COLO668 (cell line): Measurements from ENCODE around the gene PDE4D.
"Not testable (repeated sequence)": the region's sequence is repeated elsewhere in the genome, so short reads cannot be mapped to it uniquely, and the experiment has no call there.

Source experiments
- DNase-seq: peaks from one replicate; lab custom pipeline; 2025; ENCODE audit not compliant: unreplicated experiment; lab: John Stamatoyannopoulos, UW

Gene PDE4D

DNA sequence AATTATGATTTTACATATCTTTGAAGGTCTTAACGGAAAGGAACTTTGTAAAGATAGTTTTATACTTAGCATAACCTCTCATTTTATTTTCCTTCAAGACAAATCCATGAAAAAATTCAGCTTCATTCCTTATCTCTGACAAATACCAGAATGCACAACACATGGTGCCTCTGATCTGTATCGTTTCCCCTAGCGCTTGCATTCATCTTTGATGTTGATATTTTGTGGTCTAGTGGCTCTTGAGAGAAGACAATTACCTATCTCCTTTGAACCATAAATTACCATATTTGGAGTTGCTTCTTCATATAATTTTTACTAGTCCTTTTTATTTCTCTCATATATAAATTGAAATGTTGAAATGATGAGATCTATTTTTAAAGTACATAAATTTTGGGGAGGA is 551.3 kb downstream of the PDE4D start:
- no peak for DNase-seq

DNA sequence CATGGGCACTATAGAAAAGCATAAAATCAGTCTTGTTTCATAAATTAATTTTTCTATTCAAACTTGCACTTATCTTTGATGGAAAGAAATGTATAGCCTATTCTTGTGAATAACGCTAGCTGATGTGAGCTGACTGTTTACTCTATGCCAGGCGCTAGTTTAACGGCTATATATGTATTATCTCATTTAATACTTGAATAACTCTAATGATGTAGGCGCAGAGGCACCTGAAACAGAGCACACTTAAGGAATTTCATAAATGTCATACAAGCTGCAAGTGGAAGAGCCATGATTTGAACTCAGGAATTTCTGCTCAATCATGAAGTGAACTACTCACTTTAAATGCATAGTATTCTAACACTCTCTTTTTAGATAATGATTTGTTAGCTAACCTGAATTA is 551.8 kb downstream of the PDE4D start:
- no peak for DNase-seq

DNA sequence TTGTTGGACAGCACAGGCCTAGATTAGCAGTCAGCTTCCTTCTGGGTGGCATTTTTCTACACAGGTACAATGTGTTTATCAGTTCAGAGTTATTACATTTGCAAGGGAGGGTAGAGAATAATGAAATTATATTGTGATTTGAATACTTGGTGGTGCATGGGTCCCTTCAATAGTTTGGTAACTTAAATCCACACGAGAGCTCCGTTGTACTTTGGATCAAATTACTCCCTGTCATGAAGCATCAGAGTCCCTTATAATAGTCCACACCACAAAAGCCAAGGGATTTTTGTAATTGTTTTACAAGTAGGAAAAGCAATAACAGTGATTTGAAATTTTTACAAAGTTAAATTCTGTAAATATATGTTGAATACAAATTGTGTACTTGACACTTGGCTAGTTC is 552.4 kb downstream of the PDE4D start:
- no peak for DNase-seq

DNA sequence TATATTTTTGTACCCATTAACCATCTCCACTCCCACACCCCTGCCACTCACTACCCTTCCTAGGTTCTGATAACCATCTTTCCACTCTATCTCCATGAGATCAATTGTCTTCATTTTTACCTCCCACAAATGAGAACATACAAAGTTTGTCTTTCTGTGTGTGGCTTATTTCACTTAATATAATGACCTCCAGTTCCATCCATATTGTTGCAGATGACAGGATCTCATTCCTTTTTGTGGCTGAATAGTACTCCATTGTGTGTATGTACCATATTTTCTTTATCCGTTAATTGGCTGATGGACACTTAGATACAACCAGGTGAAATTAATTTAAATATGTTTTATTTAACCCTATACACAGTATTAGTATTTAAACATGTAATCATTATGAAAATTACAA is 552.9 kb downstream of the PDE4D start:
- DNase-seq = no peak

DNA sequence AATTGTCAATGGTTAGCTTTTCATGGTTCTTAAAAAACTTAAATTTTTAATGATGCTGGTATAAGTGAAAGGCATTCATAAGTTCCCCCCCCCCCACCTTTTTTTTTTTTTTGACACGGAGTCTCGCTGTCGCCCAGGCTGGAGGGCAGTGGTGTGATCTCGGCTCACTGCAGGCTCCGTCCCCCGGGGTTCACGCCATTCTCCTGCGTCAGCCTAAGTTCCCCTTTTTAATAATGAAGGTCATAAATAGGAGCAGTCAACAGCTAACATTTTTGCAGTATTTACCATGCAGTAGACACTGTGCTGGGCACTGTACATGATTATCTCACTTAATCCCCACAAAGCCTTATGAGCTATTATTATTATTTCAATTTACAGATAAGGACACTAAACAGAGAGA is 556.3 kb downstream of the PDE4D start:
- no peak for DNase-seq

DNA sequence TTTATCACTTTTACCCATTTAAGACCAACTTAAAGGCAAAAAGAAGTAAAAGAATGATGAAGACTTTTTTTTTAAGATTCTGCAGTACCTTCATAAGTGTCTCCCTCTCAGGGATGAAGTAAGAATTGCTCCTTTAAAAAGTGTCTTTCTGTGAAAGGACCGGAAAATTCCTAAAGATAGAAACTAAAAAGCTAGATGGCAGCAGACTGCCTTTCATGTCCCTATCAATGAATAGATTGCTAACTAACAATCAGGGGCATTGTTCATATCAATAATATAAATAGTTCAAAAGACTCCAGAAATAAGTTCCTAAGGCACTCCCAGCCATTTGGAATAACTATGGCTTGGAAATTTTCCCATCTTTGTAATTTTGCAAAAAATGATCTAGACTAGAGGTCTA is 558.0 kb downstream of the PDE4D start:
- DNase-seq = no peak

DNA sequence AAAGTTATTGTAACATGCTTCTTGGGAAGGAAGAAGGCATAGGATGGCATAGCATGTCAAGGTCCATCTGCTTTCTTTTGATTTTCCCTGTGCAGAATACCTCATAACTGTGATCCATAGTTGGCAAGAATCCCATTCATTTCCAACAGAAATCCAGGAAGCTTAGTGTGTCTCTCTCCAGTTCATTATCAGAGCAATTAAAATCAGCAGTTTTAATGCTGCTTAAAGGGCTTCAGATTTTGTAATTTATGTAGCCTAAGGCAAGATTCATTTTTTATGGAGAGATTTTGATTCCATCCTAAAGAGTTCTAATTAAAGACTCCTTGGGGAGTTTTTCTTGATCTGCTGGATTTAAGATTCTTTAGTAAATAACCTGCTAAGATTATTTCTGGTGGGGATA is 560.1 kb downstream of the PDE4D start:
- DNase-seq = no peak

DNA sequence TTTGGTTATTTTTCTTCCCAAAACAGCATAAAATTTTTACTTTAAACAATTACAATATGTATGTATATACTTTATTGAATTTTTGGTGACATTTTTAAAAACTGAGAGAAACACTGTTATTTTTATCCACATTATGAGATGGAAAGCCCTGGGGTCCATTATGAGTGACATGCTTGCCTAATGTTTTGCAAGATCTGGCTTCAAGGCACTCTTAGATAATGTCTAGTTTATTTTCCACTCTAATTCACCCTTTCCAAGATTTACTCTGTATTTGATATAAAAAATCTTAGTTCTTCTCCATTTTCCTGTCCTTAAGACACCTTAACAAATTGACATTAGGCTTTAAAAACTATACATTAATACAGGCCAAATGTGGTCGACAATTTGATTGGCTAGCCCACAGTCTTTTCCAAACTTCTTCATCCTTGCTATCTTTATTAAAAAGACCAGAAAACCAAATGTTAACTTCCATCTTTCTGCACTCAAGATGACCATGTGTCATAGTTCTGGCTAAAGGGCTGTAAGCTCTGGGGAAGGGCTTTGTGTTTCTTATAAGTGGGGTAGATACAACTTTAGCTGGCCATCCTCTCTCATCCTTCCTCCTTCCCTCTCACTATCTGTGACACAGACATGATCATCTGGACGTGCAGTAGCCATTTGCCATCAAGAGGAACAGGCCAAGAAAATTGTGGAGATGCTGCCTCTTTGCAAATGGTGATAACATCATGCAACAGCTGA is 561.1 kb downstream of the PDE4D start:
- no peak for DNase-seq

DNA sequence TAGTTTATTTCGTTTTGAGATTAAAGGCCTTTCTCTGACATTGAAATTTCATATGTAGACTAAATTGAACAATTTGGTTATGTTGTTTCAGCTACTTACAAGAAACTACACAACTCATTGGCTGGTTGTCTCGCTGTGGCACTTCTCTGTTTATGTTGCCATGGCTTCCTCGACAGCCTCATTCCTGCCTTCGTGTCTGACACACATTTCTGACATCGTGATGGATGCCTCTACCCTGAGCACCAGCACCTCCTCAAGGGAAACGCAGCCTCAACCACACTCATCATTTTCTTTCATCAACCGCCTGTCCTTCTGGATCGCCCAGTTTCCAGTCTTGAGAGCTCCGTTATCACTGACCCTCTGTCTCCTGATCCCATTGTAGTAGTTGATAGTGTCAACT is 562.8 kb downstream of the PDE4D start:
- no peak for DNase-seq

DNA sequence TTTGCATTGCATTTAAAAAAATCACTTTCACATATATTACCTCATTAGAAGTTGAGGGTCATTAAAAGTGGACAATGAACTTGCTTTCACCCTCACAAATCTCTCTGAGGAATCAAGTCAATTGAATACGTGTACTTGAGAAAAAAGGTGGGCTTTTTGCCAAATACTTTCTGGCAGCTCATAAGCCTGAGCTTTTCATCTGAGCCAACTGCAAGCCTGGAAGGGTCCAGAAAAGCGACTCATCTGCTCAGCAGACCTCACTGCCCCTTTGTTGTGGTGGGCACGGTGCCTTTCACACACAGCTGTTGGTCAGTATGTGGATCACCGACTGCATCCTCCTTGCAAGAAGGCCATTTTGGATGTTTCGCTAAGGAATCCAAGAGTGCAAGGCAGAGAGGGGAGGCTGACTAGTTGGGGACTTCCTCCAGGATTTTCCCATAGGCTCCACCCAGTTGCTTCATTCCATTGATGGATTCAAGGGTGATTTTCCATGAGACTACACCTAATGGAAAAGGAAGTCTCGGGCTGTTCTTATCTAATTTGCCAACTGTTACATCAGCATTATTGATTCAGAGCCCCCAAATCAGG is 564.7 kb downstream of the PDE4D start:
- no peak for DNase-seq

DNA sequence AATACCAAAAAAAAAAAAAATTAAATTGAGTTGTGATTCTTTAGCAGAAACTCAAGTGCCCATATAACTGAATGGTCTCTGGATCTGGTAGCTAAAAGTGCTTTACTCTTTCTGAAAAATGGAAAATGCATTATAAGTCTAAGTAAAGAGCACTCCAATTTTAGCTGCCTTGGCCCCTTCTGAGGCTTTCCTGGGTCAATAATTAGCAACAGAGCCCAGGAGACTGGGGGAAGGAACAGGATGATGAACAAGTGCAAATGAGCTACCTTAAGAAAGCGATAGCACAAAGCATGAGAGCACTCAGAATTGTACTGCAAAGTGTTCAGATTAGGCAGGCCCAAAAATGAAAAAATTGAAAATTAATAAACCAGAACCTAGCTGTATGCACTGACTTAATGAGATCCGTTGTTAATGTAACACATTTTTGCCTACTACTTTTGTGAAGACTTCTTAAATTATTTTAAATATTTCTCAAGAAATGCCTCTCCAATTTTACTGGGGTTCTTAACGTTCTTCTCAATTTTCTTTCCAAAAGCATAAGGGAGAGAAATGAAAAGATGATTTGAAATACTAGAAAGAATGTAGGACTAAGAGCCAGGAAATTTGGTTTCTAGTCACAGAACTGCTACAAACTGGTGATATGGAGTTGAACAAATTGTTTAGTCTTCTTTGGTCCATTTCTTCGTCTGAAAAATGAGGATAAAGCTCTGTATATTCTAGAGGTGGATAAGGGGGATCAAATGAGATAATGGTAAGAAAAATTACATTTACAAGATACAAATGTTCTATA is 566.1 kb downstream of the PDE4D start:
- no peak for DNase-seq

DNA sequence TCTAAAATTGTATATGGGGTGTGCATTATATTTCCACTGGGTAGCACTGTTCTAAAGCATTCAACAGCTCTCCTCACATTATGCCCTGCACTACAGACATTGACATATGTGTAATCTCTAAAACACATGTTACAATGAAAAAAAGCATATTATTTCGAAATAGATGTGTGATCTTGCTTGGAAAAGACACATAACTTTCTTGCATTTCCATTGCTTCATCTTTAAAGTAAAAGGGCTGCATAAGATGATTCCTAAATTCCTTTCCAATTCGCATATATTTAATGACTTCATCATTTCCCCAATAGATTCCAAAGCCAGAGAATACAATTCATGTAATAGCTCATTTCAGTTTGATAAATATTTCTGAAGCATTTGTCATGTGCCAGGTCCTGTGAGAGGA is 566.9 kb downstream of the PDE4D start:
- no peak for DNase-seq

DNA sequence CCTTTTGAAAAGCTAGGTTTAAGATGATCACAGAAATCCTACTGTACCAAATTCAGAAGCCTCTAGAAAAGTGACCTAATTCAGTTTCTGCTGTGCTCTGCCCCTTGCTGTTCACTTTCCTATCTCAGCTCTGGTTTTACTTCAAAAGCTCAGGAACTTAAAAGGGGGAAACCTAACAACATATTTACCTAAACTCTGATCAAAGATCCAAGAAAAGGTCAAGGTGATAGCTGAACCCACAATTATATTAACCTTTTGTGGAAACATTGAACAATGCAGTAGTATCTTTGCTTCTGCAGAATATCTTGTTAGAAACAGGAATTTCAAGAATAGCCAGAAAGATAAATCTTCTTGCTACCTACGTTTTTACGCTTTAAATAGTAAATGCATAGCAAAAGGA is 568.5 kb downstream of the PDE4D start:
- DNase-seq = no peak

DNA sequence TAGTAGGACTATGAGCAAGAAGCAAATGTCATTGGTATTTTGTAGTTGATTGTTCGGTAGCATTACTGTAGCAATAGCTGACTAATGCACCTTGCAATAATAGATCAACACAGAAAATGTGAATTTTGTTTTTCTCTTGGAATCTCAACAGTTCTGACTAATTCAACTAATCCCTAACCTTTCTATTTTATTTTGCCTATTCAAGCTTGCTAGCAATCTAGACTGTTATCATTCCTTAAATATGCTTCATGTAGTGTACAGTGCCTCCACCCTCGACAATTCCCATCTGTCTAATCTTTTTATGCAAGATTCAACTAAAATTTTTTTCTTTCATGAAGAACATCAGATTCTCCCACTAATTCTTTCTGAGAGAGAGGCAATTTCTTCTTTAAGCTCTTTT is 570.6 kb downstream of the PDE4D start:
- DNase-seq = no peak

DNA sequence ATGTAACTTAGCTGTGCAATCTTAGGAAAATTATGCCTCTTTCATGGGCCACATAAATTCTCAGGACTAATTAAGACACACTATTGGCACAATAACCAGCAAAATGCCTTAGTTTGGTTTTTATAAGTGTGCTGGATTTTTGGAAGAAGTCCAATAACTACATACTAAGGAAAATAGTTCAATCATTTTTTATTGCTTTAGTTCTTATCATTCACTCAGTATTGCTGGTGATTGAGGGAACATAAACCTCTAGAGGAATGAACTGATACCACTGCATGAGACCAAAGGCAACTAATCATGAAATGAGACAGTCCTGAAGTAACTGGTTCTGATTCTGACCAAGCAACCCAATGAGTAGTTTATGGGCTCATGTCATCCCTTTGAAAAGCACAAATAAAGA is 571.5 kb downstream of the PDE4D start:
- no peak for DNase-seq

DNA sequence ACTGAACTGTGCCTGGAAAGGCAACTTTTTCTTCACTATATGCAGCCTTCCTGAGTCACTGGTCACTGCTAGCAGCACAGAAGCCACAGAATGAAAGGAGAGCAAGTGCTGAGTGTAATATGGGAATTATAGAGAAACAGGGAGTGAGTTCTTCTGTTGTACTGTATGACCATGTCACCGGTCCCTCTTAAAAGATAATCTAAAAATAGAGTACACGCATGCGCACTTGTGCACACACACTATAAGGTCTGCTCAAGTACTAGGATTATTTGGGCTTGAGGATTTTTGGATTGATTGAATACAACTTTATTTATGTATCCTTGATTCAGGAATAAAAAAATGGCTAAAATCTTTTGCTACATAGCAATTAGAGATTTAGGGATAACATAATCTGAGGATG is 571.9 kb downstream of the PDE4D start:
- no peak for DNase-seq

DNA sequence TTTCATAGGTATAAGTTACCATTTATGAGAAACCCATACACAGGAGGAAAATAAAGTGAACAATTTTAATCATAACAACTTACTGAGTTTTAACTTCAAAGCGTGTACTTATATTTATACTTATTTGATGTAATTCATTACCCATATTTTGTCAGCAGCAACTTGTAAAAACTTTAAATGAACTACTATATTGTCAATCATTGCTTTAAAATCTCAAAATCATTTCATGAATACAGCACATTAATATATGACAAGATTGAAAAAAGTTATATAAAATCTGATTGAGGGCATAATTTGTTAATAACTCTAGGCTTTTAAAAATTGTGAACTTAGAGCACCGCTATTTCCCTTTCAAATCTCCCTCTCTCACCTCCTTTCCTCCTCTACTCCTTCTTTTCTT is 573.1 kb downstream of the PDE4D start:
- no peak for DNase-seq

DNA sequence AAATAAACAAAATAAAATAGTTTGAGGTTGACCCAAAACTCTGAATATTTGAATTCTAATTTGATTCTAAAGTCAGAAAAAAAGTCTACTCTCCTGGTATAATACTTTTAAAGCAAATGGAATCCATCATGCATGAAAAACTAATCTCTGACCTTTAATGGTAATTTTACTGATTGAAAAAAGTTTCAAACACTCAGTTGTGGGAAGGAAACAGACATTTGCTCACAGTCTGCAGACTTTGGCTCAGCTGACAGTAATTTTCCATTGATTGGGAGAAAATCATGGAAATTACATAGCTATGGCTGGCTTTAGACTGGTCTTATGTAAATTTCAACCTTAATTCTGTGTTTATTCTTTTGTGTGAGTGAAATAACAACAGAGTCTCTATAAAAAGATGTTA is 574.3 kb downstream of the PDE4D start:
- DNase-seq = no peak

DNA sequence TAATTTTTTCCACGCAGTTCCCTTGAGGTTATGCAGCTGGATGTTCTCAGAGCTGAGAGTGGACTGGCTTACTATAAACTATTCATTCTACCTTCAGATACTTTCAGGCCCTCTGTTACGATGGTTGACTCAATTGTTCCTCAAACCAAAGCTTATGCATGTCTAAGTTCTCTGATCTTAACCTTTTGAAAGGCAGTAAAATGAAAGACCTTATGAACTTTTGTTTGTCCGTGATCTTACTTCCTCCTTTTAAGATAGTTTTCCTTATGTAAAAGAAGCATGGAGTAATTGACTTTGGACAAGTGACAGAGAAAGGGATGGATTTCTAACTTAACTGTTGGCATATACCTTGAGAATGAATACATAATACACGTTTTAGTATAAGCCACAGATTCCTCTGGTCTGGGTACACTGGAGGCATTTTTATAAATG is 575.7 kb downstream of the PDE4D start:
- DNase-seq = no peak

DNA sequence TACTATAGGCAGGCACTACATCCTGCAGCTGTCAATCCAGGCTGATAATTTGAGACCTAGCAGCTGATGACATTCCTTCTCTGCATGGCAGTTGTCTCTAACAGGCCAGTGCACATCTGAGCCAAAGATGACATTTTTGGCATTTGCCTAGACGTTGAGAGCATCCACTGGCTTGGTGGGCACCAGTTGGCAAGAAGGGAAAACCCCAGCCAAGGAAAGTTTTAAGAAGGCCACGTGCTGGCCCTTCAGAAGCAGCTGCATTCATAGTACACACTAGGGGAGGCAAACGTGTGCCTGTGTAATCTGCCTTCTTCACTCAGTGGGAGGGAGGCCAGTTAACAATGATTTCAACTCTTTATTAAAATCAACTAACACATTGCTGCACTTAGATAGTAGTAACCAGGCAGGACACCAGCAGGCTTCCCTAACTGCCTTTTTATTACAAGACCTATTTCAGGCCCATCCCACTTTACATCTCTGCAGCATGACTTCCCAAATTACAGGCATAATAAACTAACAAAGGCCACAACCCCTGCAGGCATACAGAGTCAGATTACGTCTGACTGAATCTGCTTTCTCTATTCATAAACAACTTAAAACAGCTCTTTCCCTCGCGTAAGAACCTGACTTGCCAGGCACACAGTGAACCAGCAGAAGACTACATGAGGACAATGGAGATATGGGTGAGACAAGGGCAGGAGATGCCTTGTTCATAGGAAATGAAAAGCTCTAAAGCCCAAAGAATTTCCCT is 576.3 kb downstream of the PDE4D start:
- peak; percentile 26 for DNase-seq

DNA sequence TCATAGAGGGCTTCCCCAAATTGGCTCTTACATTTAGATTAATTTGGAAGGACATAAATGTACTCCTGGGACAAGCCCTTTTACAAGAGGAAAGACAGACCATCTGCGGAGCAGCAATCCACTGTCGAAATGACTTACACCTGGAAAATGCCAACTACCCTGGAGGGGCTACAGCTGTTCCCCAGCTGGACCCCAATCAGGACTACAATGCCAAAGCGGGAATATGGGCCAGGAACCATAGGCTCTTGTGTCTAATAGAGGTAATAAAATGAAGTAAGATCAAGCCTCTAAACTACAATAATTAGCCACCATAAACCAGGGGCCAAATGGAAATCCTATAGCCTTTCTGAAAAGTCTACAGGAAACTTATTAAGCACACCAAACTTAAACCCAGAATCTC is 581.3 kb downstream of the PDE4D start:
- no peak for DNase-seq

DNA sequence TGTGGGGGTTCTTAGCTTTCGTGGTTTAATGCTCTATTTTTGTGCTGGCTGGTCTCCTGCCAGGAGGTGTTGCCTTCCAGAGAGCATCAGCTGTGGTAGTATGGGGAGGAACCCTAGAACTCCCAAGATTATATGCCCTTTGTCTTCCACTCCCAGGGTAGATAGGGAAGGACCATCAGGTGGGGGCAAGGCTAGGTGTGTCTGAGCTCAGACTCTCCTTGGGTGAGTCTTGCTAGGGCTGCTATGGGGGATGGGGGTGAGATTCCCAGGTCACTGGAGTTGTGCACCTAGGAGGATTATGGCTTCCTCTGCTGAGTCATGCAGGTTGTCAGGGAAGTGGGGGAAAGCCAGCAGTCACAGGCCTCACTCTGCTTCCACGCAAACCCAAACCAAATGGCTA is 584.8 kb downstream of the PDE4D start:
- DNase-seq = not testable (repeated sequence)
